GM12874 (cell line): ENCODE data around the gene ATAD3A.

Experiments
- TF ChIP-seq, protein P1 (sequence below): IDR thresholded peaks from 2 replicates; pipeline ENCODE4 v1.5.1; 2011; ENCODE audit warnings: low read depth, mild to moderate bottlenecking, control low read depth, low read length, moderate library complexity; ENCODE audit not compliant: insufficient read depth

ATAD3A gene

DNA sequence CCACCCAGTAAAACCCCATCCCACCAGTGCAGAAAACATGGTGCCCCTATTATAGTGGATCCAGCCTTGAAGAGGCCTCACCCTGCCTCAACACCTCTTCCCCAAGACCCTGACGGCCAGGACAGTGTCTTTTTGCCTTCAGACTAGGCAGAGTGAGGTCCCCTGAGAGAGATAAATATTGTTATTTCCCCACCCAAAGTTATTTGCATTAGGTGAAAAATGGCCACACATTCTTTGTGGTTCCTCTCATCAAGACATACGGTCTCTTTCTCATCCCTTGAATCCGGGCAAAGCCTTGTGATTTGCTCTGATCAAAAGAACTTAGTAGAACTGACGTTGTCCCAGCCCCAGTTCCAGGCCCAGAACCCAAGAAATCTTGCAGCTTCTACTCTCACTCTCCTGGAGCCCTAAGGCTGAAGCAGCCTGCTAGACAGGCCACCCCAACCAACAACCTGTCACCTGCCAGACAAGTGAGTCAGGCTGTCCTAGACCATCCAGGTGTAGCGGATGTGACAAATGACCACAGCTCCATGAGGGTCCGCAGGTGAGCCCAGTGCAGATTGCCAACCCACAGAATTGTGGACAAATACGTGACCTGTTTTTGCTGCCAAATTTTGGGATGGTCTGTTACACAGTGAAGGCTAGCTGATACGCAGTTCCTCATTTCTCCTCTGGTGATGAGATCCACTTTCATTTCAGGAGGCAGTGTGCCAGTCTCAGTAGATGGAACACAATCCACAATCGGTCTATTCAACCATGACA, 70.8 kb downstream of the ATAD3A start:
- TF ChIP-seq, protein P1, sequence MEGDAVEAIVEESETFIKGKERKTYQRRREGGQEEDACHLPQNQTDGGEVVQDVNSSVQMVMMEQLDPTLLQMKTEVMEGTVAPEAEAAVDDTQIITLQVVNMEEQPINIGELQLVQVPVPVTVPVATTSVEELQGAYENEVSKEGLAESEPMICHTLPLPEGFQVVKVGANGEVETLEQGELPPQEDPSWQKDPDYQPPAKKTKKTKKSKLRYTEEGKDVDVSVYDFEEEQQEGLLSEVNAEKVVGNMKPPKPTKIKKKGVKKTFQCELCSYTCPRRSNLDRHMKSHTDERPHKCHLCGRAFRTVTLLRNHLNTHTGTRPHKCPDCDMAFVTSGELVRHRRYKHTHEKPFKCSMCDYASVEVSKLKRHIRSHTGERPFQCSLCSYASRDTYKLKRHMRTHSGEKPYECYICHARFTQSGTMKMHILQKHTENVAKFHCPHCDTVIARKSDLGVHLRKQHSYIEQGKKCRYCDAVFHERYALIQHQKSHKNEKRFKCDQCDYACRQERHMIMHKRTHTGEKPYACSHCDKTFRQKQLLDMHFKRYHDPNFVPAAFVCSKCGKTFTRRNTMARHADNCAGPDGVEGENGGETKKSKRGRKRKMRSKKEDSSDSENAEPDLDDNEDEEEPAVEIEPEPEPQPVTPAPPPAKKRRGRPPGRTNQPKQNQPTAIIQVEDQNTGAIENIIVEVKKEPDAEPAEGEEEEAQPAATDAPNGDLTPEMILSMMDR, result no peak

DNA sequence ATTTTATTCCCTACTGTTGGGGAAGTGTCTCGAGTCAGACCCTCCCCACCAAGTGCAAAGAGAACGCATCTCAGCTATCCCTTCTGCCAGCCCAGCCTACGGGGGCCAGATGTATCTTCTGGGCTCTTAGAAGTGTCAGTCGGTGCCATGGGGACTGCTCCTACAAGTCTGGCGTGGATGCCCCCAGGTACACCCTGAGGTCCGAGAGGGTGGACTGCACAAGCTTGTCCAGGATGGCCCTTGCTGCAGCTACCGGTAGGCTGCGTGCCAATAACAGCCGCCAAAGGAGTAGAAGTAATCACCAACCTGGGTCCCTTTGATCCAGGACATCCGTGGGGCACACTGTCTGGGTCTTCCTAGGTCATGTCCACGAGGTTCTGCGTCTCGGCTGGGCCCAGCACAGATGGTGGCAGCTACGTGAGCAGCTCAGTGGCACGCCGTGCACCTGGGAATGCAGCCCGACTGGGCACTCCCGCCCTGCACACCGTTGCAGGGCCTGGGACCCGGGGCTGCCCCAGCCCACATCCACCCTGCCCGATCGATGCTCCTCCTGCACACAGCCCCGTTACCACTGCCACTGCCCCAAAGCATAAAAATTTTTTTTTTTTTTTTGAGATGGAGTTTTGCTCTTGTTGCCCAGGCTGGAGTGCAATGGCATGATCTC, 71.5 kb downstream of the ATAD3A start:
- TF ChIP-seq, protein P1, result no peak
